ENCODE results near the gene RTP1.
"Not testable (repeated sequence)": the region's sequence is repeated elsewhere in the genome, so short reads cannot be mapped to it uniquely, and the experiment has no call there.

RTP1 gene

GRCh38 chr3:187197335-187197649 is at the start of gene RTP1:
RTP1 (plus strand) TSS chr3:187197486; CDS start chr3:187197516, 30 bp downstream.
- DNase-seq = no peak

GRCh38 chr3:187150186-187150585 is 47.1 kb upstream of the RTP1 start:
- no peak for DNase-seq

GRCh38 chr3:187150599-187150998 is 46.7 kb upstream of the RTP1 start:
- peak; percentile 72 for DNase-seq

GRCh38 chr3:187161556-187161955 is 35.7 kb upstream of the RTP1 start:
- DNase-seq = no peak

- no peak for DNase-seq
Observed at GRCh38 chr3:187162265-187162953, 34.9 kb upstream of the RTP1 start.

- DNase-seq = peak; percentile 48
Observed at GRCh38 chr3:187165144-187165543, 32.1 kb upstream of the RTP1 start.

GRCh38 chr3:187166750-187167149 is 30.5 kb upstream of the RTP1 start:
- DNase-seq = no peak

- no peak for DNase-seq
Observed at GRCh38 chr3:187167777-187168176, 29.5 kb upstream of the RTP1 start.

GRCh38 chr3:187169231-187169960 is 27.9 kb upstream of the RTP1 start:
- DNase-seq = no peak

GRCh38 chr3:187170911-187171310 is 26.4 kb upstream of the RTP1 start:
- DNase-seq = not testable (repeated sequence)

- DNase-seq = no peak
Observed at GRCh38 chr3:187172929-187173328, 24.4 kb upstream of the RTP1 start.

GRCh38 chr3:187181454-187182170 is 15.7 kb upstream of the RTP1 start:
- DNase-seq = no peak

GRCh38 chr3:187183210-187183862 is 13.9 kb upstream of the RTP1 start:
- DNase-seq = no peak

GRCh38 chr3:187183903-187184302 is 13.4 kb upstream of the RTP1 start:
- no peak for DNase-seq

- DNase-seq = no peak
Observed at GRCh38 chr3:187185759-187186158, 11.5 kb upstream of the RTP1 start.

- DNase-seq = no peak
Observed at GRCh38 chr3:187186375-187186774, 10.9 kb upstream of the RTP1 start.

GRCh38 chr3:187186801-187187421 is 10.4 kb upstream of the RTP1 start:
- DNase-seq = no peak

- no peak for DNase-seq
Observed at GRCh38 chr3:187188931-187189330, 8.4 kb upstream of the RTP1 start.

- DNase-seq = no peak
Observed at GRCh38 chr3:187191271-187191670, 6.0 kb upstream of the RTP1 start.

GRCh38 chr3:187193181-187193580 is 4.1 kb upstream of the RTP1 start:
- no peak for DNase-seq

GRCh38 chr3:187196573-187197334 is 532 bp upstream of the RTP1 start:
- DNase-seq = no peak

- no peak for DNase-seq
Observed at GRCh38 chr3:187198490-187198889, 1.2 kb downstream of the RTP1 start.

Data from stimulated activated CD4-positive, alpha-beta T cell treated with anti-CD3 and anti-CD28 coated beads, Interleukin-4, amount 100 ng/mL, for 24 hours (primary cell).